Glomerular endothelial cell (primary cell): Measurements from ENCODE around the gene TANC1. TPM values are rescaled to one million over a fixed set of nuclear protein-coding genes. Genes with fewer than 3 reads are reported as not detected.

Source experiments
- DNase-seq: peaks from one replicate; pipeline ENCODE4 v3.0.0-alpha.2; 2011; ENCODE audit warnings: low read depth, low spot score; ENCODE audit errors: extremely low read depth
- total RNA-seq: library from RNA; depleted of rRNA; stranded (reverse); fragments of >200 nt; gene quantifications from 2 replicates; pipeline ENCODE4 v1.2.3, GENCODE V29; 2015

Gene TANC1
- total RNA-seq, 1 donor from 2014 or later = 103 TPM

GRCh38 chr2:159053161-159054031 lies 85.0 kb downstream of the TANC1 start:
- DNase-seq = no peak

DNA sequence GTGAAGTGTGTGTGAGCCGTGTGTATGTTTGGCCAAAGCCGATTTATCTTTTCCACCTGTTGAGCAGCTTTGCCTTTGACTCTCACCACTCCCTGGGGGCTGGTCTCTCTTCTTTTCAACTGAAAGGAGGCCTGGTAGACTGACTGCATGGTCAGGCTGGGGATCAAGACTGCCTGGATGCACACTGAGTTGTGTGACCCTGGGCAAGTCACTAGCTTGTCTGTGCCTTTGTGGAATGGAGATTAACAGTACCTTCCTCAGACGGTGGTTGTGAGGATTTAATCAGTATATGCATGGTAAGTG lies 85.5 kb downstream of the TANC1 start:
- no peak for DNase-seq

DNA sequence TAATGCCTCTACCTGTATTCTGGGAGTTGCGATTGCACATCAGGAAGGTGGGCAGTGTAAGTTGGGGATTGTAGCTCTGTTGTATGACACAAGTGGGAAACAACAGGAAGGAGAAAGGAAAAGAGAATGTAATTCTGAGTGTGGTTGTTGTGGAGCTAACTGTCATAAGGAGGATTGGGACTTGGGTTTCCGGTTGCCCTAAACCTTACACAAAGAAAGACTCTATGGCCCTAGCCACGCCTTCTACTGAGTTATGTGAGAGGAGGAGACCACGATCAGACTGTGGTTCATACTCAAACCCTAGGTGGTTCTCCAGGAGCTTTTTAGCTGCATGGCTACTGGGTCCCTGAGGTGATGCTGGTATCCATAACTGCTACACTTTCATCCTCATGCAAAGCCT lies 86.5 kb downstream of the TANC1 start:
- DNase-seq = no peak

- no peak for DNase-seq
These were observed 92.1 kb downstream of the TANC1 start for GRCh38 chr2:159060518-159060917.

GRCh38 chr2:159063677-159064076 lies 95.2 kb downstream of the TANC1 start:
- DNase-seq = no peak

GRCh38 chr2:159064446-159065301 lies 96.2 kb downstream of the TANC1 start:
- no peak for DNase-seq

- no peak for DNase-seq
These were observed 96.9 kb downstream of the TANC1 start for GRCh38 chr2:159065313-159065712.

- no peak for DNase-seq
These were observed 97.5 kb downstream of the TANC1 start for GRCh38 chr2:159065891-159066290.

- DNase-seq = no peak
These were observed 98.2 kb downstream of the TANC1 start for GRCh38 chr2:159066541-159067156.

- no peak for DNase-seq
These were observed 99.5 kb downstream of the TANC1 start for GRCh38 chr2:159067971-159068370.

- DNase-seq = no peak
These were observed 100.8 kb downstream of the TANC1 start for GRCh38 chr2:159069229-159069628.

DNA sequence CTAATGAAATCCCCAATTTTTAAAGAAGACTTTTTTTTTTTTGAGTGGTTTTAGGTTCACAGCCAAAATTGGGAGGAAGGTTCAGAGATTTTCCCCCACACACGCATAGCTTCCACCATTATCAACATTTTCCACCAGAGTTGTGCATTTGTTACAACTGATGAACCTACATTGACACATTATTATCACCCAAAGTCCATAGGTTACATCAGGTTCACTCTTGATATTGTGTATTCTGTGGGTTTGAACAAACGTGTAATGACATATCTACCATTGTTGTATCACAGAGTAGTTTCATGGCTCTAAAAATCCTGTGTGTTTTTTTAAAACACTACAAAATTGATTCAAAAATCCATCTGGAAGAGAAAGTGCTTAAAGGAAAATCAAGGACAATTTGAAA lies 101.8 kb downstream of the TANC1 start:
- no peak for DNase-seq

GRCh38 chr2:159071190-159071915 lies 102.9 kb downstream of the TANC1 start:
- DNase-seq = no peak

DNA sequence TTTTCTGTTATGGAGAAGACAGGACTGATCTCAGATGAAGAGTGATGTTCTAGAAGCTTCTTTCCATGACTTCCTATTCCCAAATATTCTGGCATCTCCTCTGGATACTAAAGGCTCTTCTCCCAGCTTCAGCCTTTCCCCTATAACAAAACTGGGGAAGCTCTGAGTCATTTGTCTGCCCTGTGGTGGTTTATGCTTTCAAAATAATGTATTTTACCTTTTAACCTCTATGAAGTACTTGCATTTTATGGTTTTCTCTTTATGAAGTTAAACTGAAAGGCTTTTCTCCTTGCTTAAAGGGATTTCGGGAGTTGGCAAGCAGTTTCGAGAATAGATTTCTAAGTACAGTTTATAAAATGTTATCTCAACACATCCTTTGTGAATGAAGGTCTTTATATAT lies 104.4 kb downstream of the TANC1 start:
- no peak for DNase-seq

- DNase-seq = no peak
These were observed 104.8 kb downstream of the TANC1 start for GRCh38 chr2:159073256-159073655.

DNA sequence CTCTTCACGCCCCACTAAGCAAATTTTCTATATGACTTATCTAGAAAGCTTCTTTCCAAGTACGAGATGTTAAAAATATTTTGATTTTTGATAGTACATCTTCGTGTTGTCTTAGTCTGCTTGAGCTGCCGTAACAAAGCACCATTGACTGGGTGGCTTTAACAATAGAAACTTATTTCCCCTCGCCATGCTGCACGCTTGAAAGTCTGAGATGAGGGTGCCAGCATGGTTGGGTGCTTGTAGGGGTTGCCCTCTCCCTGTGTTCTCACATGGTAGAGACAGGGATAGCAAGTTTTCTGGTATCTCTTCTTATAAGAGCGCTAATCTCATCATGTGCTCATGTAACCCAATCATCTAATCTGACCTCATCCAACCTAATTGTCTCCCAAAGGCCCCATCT lies 106.2 kb downstream of the TANC1 start:
- DNase-seq = no peak

DNA sequence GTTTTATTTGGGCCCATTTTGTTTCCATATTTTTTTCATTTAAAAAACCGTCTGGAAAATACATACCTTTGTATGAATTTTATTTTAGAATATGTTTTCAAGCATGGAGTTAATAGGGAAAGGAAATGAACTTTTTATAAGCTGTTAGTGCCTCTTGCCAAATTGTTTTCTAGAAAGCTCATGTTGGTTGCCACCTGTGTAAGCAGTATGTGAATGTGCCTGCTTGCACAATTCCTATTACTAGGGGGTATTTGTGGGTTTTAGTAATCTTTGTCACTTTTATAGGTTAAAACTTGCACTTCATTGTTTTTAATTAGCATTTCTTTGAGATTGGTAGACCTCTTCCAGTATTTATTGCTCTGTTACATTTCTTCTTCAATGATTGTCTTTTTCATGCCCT lies 107.3 kb downstream of the TANC1 start:
- no peak for DNase-seq

- no peak for DNase-seq
These were observed 107.8 kb downstream of the TANC1 start for GRCh38 chr2:159076241-159076640.

DNA sequence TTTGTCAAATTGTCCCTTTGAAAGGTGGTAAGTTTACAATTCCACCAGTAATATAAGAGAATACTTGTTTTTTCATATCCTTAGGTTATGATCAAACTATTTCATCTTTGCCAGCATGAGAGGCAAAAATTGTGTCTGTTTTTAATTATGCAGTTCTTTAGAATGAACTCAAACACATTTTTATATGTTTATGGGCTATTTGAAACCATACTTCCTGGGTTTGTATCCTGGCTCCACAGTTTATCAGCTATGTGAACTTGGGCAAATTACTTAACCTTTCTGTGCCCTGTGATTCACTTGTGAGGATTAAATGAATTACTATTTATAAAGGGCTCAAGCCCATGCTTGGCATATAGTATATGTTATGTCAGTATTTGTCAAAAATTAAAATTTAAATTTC lies 109.4 kb downstream of the TANC1 start:
- DNase-seq = no peak

DNA sequence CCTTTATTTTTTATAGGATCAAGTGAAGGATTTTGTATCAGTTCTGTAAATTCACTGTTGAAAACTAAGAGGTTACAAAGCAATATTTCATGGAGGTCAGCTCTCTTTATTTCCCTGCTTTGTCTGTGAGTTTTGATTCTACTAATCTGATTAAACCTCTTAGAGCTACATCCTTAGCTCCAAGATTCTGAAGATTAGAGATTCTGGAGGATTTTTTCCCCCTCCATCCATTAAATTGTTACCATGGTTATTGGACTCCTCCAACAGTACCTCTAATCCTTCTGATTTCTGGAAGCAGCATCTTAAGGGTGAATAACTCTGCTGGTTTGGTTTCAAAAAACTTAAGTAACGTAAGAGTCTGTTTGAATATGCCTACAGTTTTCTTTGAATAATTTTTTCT lies 110.0 kb downstream of the TANC1 start:
- no peak for DNase-seq

DNA sequence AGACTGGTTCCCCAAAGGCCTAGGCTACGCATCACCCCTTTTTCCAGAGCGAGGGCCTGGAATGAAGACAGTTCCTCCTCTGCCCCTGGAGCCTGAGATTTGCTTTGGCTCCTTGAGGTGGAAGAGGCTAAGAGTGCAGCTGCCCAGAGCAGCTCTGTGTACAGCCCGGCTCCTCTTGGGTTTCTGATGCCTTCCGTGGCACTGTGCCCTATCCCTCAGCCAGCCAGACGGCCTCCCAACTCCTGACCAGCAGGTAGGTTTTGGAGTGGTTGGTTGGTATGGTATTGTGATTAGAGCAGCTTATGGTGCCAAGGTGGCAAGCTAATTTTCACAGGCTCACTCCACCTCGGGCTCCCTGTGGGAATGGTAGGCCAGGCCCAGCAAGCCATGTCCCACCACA lies 112.2 kb downstream of the TANC1 start:
- no peak for DNase-seq
